HL-60 (cell line): ENCODE data around the gene AKAP6.

Source experiments
- DNase-seq, 2 experiments: peaks; one replicate each; pipeline ENCODE4 v3.0.0-alpha.2; 2010 to 2020; ENCODE audit warnings: low read depth in 1 of 2, low spot score in 1 of 2
- H3K27ac ChIP-seq: fragments of 250-450 bp; sonication (Bioruptor Pico); replicated peaks from 2 replicates; pipeline ENCODE4 v1.5.1; 2020; ENCODE audit warnings: mild to moderate bottlenecking, moderate library complexity
- H3K27me3 ChIP-seq: fragments of 250-450 bp; sonication (Bioruptor Pico); 2 replicates; pipeline ENCODE4 v1.5.1; 2021; ENCODE audit warnings: mild to moderate bottlenecking, moderate library complexity; ENCODE audit not compliant: insufficient read depth, poor library complexity, severe bottlenecking
- H3K4me3 ChIP-seq: replicated peaks from 2 replicates; pipeline ENCODE4 v1.5.1; 2011; ENCODE audit warnings: mild to moderate bottlenecking, control low read depth, low read length; ENCODE audit not compliant: insufficient read depth
- CTCF ChIP-seq: IDR thresholded peaks from one replicate; pipeline ENCODE4 v1.5.1; 2011; ENCODE audit warnings: low read length, control low read depth, inconsistent platforms; ENCODE audit not compliant: insufficient read depth
- GABPA ChIP-seq: IDR thresholded peaks from 2 replicates; pipeline ENCODE4 v1.6.1; 2012; ENCODE audit warnings: low read depth
- POLR2AphosphoS5 ChIP-seq: IDR thresholded peaks from 2 replicates; pipeline ENCODE4 v1.6.1; 2012; ENCODE audit warnings: low read depth
- REST ChIP-seq: IDR thresholded peaks from 2 replicates; pipeline ENCODE4 v1.6.1; 2012; ENCODE audit warnings: low read depth; ENCODE audit not compliant: insufficient replicate concordance
- SPI1 ChIP-seq: IDR thresholded peaks from 2 replicates; pipeline ENCODE4 v1.6.1; 2012; ENCODE audit warnings: low read depth, mild to moderate bottlenecking, borderline replicate concordance

AKAP6 gene

GRCh38 chr14:32327255-32327961 lies 1.7 kb upstream of the AKAP6 start:
- no peak for DNase-seq
- Histone ChIP-seq H3K4me3 (no peak overlapping the region), H3K27me3 (no peaks in the 10 kb centered on the region), H3K27ac (no peak overlapping the region)
- no peak for TF ChIP-seq POLR2AphosphoS5
- no peak for TF ChIP-seq REST
- TF ChIP-seq CTCF = no peak

GRCh38 chr14:32329690-32330285 lies 690 bp downstream of the AKAP6 start:
- DNase-seq = no peak
- Histone ChIP-seq H3K4me3 (no peak overlapping the region), H3K27ac (no peak overlapping the region), H3K27me3 (no peaks in the 10 kb centered on the region)
- TF ChIP-seq POLR2AphosphoS5 = no peak
- TF ChIP-seq REST = no peak
- no peak for TF ChIP-seq GABPA
- TF ChIP-seq CTCF = no peak
- TF ChIP-seq SPI1 = no peak

GRCh38 chr14:32330351-32331111 lies 1.4 kb downstream of the AKAP6 start:
- Histone ChIP-seq H3K27ac (no peak overlapping the region), H3K27me3 (no peaks in the 10 kb centered on the region), H3K4me3 (no peak overlapping the region)
- no peak for TF ChIP-seq CTCF
- TF ChIP-seq GABPA = no peak
- TF ChIP-seq POLR2AphosphoS5 = no peak
- TF ChIP-seq REST = no peak
- TF ChIP-seq SPI1 = no peak
- DNase-seq = no peak
